Fibroblast of skin of scalp (primary cell): ENCODE measurements around the gene SIRT1. TPM values are rescaled to one million over a fixed set of nuclear protein-coding genes. Genes with fewer than 3 reads are reported as not detected.
"Not testable (repeated sequence)": the region's sequence is repeated elsewhere in the genome, so short reads cannot be mapped to it uniquely, and the experiment has no call there.

Experiments used
- DNase-seq: peaks from one replicate; pipeline ENCODE4 v3.0.0-alpha.2; 2013
- polyA plus RNA-seq, 2 experiments: library from polyadenylated mRNA; unstranded; fragments of 120-200 nt; gene quantifications; one replicate each; pipeline ENCODE4 v1.2.1, GENCODE V29; 2013; ENCODE audit not compliant: insufficient read length in 2 of 2

Gene SIRT1
- 15.1 TPM for polyA plus RNA-seq (2013, experiment 1 of 2; ENCODE audit: insufficient read length)
- 17.8 TPM for polyA plus RNA-seq (2013, experiment 2 of 2; ENCODE audit: insufficient read length)

- DNase-seq = peak; percentile 95
Measured at GRCh38 chr10:67884313-67884841, at the start of gene SIRT1. TSS of gene SIRT1 (plus strand) at chr10:67884656. CDS start at chr10:67884722, 66 bp downstream.

GRCh38 chr10:67835541-67836394 lies 48.7 kb upstream of the SIRT1 start:
- not testable (repeated sequence) for DNase-seq

GRCh38 chr10:67836488-67836887 lies 48.0 kb upstream of the SIRT1 start:
- DNase-seq = no peak

GRCh38 chr10:67836972-67837371 lies 47.5 kb upstream of the SIRT1 start:
- no peak for DNase-seq

GRCh38 chr10:67837541-67838314 lies 46.7 kb upstream of the SIRT1 start, which contains the start of gene DNAJC12:
TSS of gene DNAJC12 (minus strand) at chr10:67838188. CDS start at chr10:67838011, 177 bp downstream.
- peak; percentile 65 for DNase-seq

DNA sequence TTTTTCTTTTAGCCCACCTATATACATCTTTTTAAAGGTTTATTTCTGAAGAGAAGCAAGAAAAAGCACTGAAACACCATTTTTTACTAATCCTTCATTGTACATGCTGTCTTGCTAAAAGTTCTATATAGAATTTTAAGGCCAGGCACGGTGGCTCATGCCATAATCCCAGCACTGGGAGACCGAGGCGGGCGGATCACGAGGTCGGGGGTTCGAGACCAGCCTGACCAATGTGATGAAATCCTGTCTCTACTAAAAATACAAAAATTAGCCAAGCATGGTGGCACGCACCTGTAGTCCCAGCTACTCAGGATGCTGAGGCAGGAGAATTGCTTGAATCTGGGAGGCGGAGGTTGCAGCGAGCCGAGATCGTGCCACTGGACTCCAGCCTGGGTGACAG lies 44.9 kb upstream of the SIRT1 start:
- DNase-seq = not testable (repeated sequence)

DNA sequence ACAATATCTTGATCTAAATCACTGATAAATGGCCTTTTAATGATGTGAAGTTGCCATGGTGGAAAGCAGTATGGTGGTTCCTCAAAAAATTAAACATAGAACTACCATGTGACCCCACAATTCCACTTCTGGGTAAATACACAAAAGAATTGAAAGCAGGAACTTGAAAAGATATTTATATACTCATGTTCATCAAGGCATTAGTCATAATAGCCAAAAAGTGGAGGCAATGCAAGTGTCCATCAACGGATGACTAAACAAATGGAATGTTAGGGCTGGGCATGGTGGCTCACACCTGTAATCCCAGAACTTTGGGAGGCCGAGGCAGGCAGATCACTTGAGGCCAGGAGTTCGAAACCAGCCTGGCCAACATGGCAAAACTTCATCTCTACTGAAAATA lies 44.5 kb upstream of the SIRT1 start:
- DNase-seq = no peak

DNA sequence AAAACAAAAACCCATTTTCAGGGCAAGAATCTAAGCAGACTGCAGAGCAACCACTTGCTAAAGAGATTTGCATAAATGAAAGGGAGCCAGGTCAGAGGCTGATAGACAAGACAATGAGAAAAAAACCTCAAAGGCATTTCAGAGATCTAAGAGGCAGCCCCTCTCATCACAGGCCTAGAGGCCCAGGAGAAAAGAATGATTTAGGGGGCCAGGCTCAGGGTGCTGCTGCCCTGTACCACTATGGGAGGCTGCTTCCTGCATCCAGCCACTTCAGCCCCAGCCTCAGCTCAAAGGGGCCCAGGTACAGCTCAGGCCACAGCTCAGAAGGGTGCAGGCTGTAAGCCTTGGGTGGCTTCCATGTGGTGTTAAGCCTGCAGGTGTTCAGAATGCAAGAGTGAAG lies 42.7 kb upstream of the SIRT1 start:
- DNase-seq = no peak

- DNase-seq = no peak
Measured at GRCh38 chr10:67843284-67843683, 41.2 kb upstream of the SIRT1 start.

- peak; percentile 97 for DNase-seq
Measured at GRCh38 chr10:67849331-67850011, 35.0 kb upstream of the SIRT1 start.

DNA sequence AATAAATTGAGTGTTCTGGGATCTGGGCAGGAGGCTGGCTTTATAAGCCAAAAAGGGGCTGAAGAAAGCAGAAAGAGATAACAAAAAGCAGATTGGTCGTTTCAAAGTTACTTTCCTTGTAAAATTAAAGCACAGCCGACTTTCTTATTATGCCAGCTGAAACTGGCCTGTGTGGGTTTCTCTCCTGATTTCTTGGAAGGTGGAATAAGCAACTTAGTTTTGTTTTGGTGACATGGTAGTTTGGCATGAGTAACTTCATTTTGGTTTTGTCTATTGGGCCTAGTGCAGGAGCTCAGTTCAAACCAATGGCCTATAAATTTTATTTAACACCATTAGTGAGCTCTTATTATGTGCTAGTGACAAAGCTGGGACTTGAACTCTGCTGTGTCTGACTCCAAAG lies 33.3 kb upstream of the SIRT1 start:
- DNase-seq = no peak

GRCh38 chr10:67852761-67853160 lies 31.7 kb upstream of the SIRT1 start:
- no peak for DNase-seq

DNA sequence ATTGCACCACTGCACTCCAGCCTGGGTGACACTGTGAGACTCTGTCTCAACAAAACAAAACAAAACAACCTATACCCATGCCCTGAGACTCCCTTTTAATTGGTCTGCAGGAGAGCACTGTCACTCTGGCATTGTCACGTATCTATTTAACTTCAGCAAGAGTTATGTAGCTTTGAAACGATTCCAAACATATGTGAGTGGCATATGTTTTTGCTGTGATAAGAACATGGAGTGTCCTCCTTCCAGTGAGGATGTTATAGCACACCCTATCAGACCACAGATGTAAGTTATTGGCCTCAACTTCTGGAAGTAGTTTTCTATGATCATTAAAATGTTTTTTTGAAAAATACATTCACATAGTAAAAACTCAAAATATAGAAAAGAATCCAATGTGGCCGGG lies 30.9 kb upstream of the SIRT1 start:
- DNase-seq = no peak

GRCh38 chr10:67858971-67859370 lies 25.5 kb upstream of the SIRT1 start:
- DNase-seq = no peak

DNA sequence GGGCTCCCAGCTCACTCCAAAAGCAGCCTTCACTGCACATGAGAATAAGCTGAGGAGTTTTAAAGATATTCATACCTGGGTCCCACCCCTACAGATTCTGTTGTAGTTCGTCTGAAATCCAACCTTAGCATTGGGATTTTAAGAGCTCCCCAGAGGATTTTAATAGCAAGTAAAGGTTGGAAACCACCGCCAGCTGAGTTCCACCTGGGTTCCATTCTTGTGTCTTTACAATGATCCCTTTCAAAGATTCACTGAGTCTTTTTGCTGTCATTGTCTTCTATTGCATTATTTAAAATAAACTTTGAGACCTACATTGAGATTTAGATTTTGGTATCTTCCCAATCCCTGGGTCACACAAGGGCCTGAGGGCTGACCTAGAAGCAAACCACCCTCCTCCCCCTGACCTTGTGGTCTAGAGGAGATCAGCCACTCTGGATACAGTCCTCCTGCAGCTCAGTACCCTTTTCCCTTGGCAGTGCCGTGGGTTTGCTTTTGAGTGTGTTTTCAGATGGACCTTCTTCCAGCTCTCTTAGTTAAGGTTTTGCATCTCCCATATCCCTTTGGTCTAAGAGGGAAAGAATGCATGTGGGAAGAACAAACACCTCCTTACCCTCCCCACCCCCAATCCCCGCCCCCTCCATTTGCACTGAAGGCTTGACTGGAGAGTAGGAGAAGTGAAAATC lies 22.6 kb upstream of the SIRT1 start:
- DNase-seq = no peak

DNA sequence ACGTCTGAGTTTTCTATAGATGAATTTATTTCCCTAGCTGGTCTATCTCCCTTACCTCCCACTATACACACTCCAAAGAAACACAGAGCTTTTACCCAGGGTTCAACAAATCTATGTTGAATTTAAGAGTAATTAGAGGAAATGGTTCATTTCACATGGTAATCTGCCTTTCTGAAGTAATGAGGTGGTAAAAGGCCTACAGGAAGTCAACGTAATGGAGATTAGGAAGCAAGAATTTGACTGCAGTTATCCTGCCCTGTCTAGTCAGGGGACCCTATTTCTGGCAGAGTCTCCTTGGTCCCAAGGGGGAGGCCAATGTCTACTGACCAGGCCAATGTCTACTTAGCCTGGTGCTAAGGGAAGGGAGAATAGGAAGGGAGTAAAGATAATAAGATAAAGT lies 21.4 kb upstream of the SIRT1 start:
- DNase-seq = no peak

DNA sequence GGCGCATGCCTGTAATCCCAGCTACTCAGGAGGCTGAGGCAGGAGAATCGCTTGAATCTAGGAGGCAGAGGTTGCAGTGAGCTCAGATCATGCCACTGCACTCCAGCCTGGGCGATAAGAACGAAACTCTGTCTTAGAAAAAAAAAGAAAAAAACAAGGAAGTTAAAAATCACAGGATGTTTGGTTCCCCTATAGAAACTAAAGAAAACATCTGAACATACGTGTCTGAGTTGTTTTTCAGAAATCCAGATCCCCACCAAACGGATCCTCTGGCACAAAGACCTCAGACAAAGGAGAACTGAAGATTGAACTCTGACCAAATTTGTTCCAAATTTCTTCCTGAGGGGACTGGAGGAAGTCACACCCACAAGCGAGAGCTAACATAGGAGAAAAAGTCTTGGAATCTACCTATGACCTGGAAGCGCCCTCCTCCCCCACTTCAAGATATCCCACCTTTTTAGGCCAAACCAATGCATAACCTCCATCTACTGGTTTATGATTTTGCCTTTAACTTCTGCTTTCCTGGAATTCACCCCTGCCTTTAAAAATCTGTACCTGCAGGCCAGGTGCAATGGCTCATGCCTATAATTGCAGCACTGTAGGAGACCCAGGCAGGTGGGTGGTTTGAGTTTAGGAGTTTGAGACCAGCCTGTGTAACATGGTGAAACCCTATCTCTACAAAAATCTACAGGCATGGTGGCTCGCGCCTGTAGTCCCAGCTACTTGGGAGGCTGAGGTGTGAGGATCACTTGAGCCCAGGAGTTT lies 19.7 kb upstream of the SIRT1 start:
- no peak for DNase-seq

DNA sequence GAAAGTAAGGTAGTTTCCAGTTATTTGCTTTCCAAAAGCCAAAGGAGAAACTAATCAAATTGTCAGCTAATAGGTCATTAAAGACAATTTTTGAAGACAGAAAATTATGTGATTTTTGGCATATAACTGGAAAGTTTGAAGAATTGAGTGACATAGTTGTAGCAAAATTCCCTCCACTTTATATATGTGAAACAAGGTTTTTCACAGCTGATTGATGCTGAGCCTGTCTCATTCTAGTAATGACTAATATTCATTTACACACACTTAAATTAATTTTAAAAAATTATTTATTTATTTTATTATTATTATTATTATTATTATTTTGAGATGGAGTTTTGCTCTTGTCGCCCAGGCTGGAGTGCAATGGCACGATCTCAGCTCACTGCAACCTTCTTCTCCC lies 16.3 kb upstream of the SIRT1 start:
- no peak for DNase-seq

- DNase-seq = no peak
Measured at GRCh38 chr10:67869996-67870395, 14.5 kb upstream of the SIRT1 start.

- no peak for DNase-seq
Measured at GRCh38 chr10:67875340-67876238, 8.9 kb upstream of the SIRT1 start.
